ENCODE measurements around the gene ZGLP1.

ZGLP1 gene

GRCh38 chr19:10309423-10309822 is at the start of gene ZGLP1:
TSS of gene ZGLP1 (minus strand) at chr19:10309815.
- Histone ChIP-seq H3K9me3 (ENCODE audit: control insufficient read depth, low read length) (no peaks in the 10 kb centered on the region), H3K79me2 (no peaks in the 10 kb centered on the region), H3K27ac (no peak within 1 kb of the TSS), H3K4me1 (no peaks in the 10 kb centered on the region), H3K4me2 (ENCODE audit: low read length) (no peak within 1 kb of the TSS), H3K4me3 (ENCODE audit: low read depth, low read length) (no peak within 1 kb of the TSS), H2AFZ (no peak within 1 kb of the TSS), H3K27me3 (ENCODE audit: control insufficient read depth, insufficient read depth, low read length) (no peaks in the 10 kb centered on the region), H3K36me3 (ENCODE audit: control insufficient read depth, insufficient read depth, low read length) (no peaks in the 10 kb centered on the region), H3K9ac (no peak within 1 kb of the TSS)
- TF ChIP-seq CTCF (IDR thresholded peaks at IDR 0.05) = no peak

GRCh38 chr19:10356431-10356830 is 46.8 kb upstream of the ZGLP1 start:
- H3K36me3 ChIP-seq (ENCODE audit: control insufficient read depth, insufficient read depth, low read length) = no peaks in the 10 kb centered on the region
- no peak overlapping the region for H3K27ac ChIP-seq
- no peak overlapping the region for H3K4me3 ChIP-seq (ENCODE audit: low read depth, low read length)
- H3K79me2 ChIP-seq = no peaks in the 10 kb centered on the region
- no peak for TF ChIP-seq CTCF (IDR thresholded peaks at IDR 0.05)
- no peak overlapping the region for H2AFZ ChIP-seq
- no peaks in the 10 kb centered on the region for H3K4me1 ChIP-seq
- H3K9ac ChIP-seq = no peak overlapping the region
- no peaks in the 10 kb centered on the region for H3K9me3 ChIP-seq (ENCODE audit: control insufficient read depth, low read length)
- no peaks in the 10 kb centered on the region for H3K27me3 ChIP-seq (ENCODE audit: control insufficient read depth, insufficient read depth, low read length)
- no peak overlapping the region for H3K4me2 ChIP-seq (ENCODE audit: low read length)

GRCh38 chr19:10353793-10354391 is 44.3 kb upstream of the ZGLP1 start:
- Histone ChIP-seq H3K4me3 (ENCODE audit: low read depth, low read length) (no peak overlapping the region), H2AFZ (no peak overlapping the region), H3K27me3 (ENCODE audit: control insufficient read depth, insufficient read depth, low read length) (no peaks in the 10 kb centered on the region), H3K4me2 (ENCODE audit: low read length) (no peak overlapping the region), H3K9ac (no peak overlapping the region), H3K4me1 (no peaks in the 10 kb centered on the region), H3K27ac (no peak overlapping the region), H3K9me3 (ENCODE audit: control insufficient read depth, low read length) (no peaks in the 10 kb centered on the region), H3K79me2 (no peaks in the 10 kb centered on the region), H3K36me3 (ENCODE audit: control insufficient read depth, insufficient read depth, low read length) (no peaks in the 10 kb centered on the region)
- no peak for TF ChIP-seq CTCF (IDR thresholded peaks at IDR 0.05)

GRCh38 chr19:10352764-10353671 is 43.4 kb upstream of the ZGLP1 start:
- Histone ChIP-seq H3K4me3 (ENCODE audit: low read depth, low read length) (no peak overlapping the region), H3K36me3 (ENCODE audit: control insufficient read depth, insufficient read depth, low read length) (no peaks in the 10 kb centered on the region), H3K27ac (no peak overlapping the region)

More at GRCh38 chr19:10352764-10353671, 43.4 kb upstream of the ZGLP1 start:
- Histone ChIP-seq H2AFZ (no peak overlapping the region), H3K9ac (no peak overlapping the region), H3K4me1 (no peaks in the 10 kb centered on the region), H3K79me2 (no peaks in the 10 kb centered on the region), H3K27me3 (ENCODE audit: control insufficient read depth, insufficient read depth, low read length) (no peaks in the 10 kb centered on the region), H3K4me2 (ENCODE audit: low read length) (no peak overlapping the region), H3K9me3 (ENCODE audit: control insufficient read depth, low read length) (no peaks in the 10 kb centered on the region)
- TF ChIP-seq CTCF (IDR thresholded peaks at IDR 0.05) = no peak
